HepG2 (cell line): ENCODE data around the gene ZNF101. TPM values are rescaled to one million over a fixed set of nuclear protein-coding genes. Genes with fewer than 3 reads are reported as not detected.

ENCODE experiments used
- ATAC-seq: fragments of 200-7000 bp; cut with Tn5 transposase; 3 replicates; pipeline ENCODE4 v1.9.1; 2020; ENCODE audit warnings: mild to moderate bottlenecking, moderate library complexity
- BruUV-seq: library from RNA; stranded (reverse); fragments of 400-500 nt; replicated peaks from 2 replicates; lab custom pipeline; 2021; lab: Mats Ljungman, UMichigan
- CTCF ChIA-PET: fragments of 300-600 bp; formaldehyde crosslinking; extraction: SDS; loops from one replicate; lab custom pipeline; 2021; ENCODE audit warnings: low total read pairs, inconsistent platforms, low intra/inter-chr PET ratio; lab: Yijun Ruan, JAX
- POLR2A ChIA-PET: fragments of 350-600 bp; sonication (Branson Sonifier 250); formaldehyde crosslinking; loops from one replicate; lab custom pipeline; 2020; ENCODE audit warnings: antibody characterized with exemption, inconsistent platforms; lab: Yijun Ruan, JAX
- DNase-seq: peaks from one replicate; pipeline ENCODE4 v3.0.0-alpha.2; 2015; ENCODE audit warnings: low spot score
- FAIRE-seq: peaks from 3 replicates; lab custom pipeline; 2011; peaks lifted over from hg19 to GRCh38; lab: Jason Lieb, UNC
- H2AFZ ChIP-seq: one replicate; pipeline ENCODE4 v1.6.1; 2011; ENCODE audit warnings: low read length, inconsistent platforms
- H3K27ac ChIP-seq: fragments of 300-600 bp; 3 replicates; pipeline ENCODE4 v1.8.0; 2011; ENCODE audit warnings: mixed run types, mild to moderate bottlenecking, mixed read lengths, low read length, inconsistent platforms; ENCODE audit not compliant: insufficient read depth; ENCODE audit errors: extremely low read length
- H3K27me3 ChIP-seq, 2 experiments: fragments of 200-600 bp in 1 of 2; 2 replicates in 1 of 2; 3 replicates in 1 of 2; pipeline versions ENCODE4 v1.6.0 to v1.8.0; 2011; ENCODE audit warnings: low read length in 2 of 2, mild to moderate bottlenecking in 2 of 2, moderate library complexity in 2 of 2, inconsistent platforms in 1 of 2; ENCODE audit not compliant: insufficient read depth in 2 of 2, control insufficient read depth in 1 of 2
- H3K36me3 ChIP-seq, 2 experiments: fragments of 200-600 bp in 1 of 2; replicated peaks in 1 of 2; 2 replicates in 1 of 2; 3 replicates in 1 of 2; pipeline versions ENCODE4 v1.5.1 to v1.8.0; 2011; ENCODE audit warnings: low read length in 2 of 2, inconsistent platforms in 1 of 2; ENCODE audit not compliant: insufficient read depth in 2 of 2, control insufficient read depth in 1 of 2
- H3K4me1 ChIP-seq: 2 replicates; pipeline ENCODE4 v1.5.1; 2012; ENCODE audit warnings: low read length, inconsistent platforms; ENCODE audit not compliant: insufficient read depth
- H3K4me2 ChIP-seq: 2 replicates; pipeline ENCODE4 v1.6.0; 2011; ENCODE audit warnings: low read depth, low read length, inconsistent platforms
- H3K4me3 ChIP-seq, 3 experiments: fragments of 200-600 bp in 1 of 3; sonication (generic), shearing (Covaris generic) in 1 of 3; replicated peaks in 1 of 3; 2 replicates each; pipeline ENCODE4 v1.5.1; 2011 to 2016; ENCODE audit warnings: low read length in 3 of 3, inconsistent platforms in 2 of 3, low read depth in 2 of 3, mild to moderate bottlenecking in 2 of 3, control low read depth in 1 of 3, mixed read lengths in 1 of 3; ENCODE audit not compliant: insufficient read depth in 1 of 3
- H3K79me2 ChIP-seq: one replicate; pipeline ENCODE4 v1.6.1; 2011; ENCODE audit warnings: low read length, inconsistent platforms; ENCODE audit not compliant: insufficient read depth
- H3K9ac ChIP-seq: 2 replicates; pipeline ENCODE4 v1.6.0; 2011; ENCODE audit warnings: mild to moderate bottlenecking, low read depth, low read length, inconsistent platforms; ENCODE audit not compliant: insufficient read depth
- H3K9me3 ChIP-seq: 2 replicates; pipeline ENCODE4 v1.5.1; 2012; ENCODE audit warnings: mild to moderate bottlenecking, low read length
- H4K20me1 ChIP-seq: 2 replicates; pipeline ENCODE4 v1.6.0; 2011; ENCODE audit warnings: inconsistent platforms, mild to moderate bottlenecking, low read length, moderate library complexity; ENCODE audit not compliant: insufficient read depth
- AGO2 ChIP-seq: fragments of 200-400 bp; formaldehyde crosslinking; optimal IDR thresholded peaks from 2 replicates; pipeline ENCODE3; 2017; ENCODE audit warnings: mild to moderate bottlenecking, low read depth, low read length, moderate library complexity
- CREB1 ChIP-seq, 2 experiments: fragments of 450-650 bp in 1 of 2; IDR thresholded peaks; 2 replicates each; pipeline ENCODE4 v1.6.1; 2016 to 2017; ENCODE audit warnings: control low read depth in 1 of 2, mild to moderate bottlenecking in 1 of 2, missing compliant biosample characterization in 1 of 2, missing genetic modification characterization in 1 of 2
- RBFOX2 ChIP-seq: fragments of 200-400 bp; formaldehyde crosslinking; IDR thresholded peaks from 2 replicates; pipeline ENCODE4 v1.6.1; 2017; ENCODE audit warnings: low read depth, mild to moderate bottlenecking, low read length
- RBM22 ChIP-seq: fragments of 200-400 bp; formaldehyde crosslinking; optimal IDR thresholded peaks from 2 replicates; pipeline ENCODE3; 2017; ENCODE audit warnings: mild to moderate bottlenecking, low read length, moderate library complexity
- ZFP1 ChIP-seq: IDR thresholded peaks from 2 replicates; pipeline ENCODE4 v1.6.1; 2016
- ZNF749 ChIP-seq: sonication (generic); formaldehyde crosslinking; IDR thresholded peaks from 2 replicates; pipeline ENCODE4 v1.8.0; 2022; ENCODE audit warnings: mild to moderate bottlenecking, missing genetic modification reagents, moderate library complexity, borderline replicate concordance
- WGBS: methylation state at CpG from one replicate; pipeline ENCODE4 v1.1.6; 2017; ENCODE audit warnings: low lambda C conversion rate; 5-methylcytosine and 5-hydroxymethylcytosine counted together
- in situ Hi-C: cut with HindIII; loops from 2 replicates; pipeline ENCODE4 v1.10.0; 2017; ENCODE audit warnings: low pct_unique_long_range_greater_than_20kb; ENCODE audit not compliant: extremely low pct_ligation_motif_present
- intact Hi-C: fragments of 100-400 bp; cut with micrococcal nuclease; formaldehyde crosslinking; loops from one replicate; pipeline ENCODE4 v1.10.0; 2022; ENCODE audit not compliant: unreplicated experiment
- polyA plus RNA-seq, 8 experiments: library from polyadenylated mRNA; depleted of rRNA in 3 of 8; stranded (reverse) in 7 of 8; unstranded in 1 of 8; fragments of >200 nt; fragmentation: Illumina TruSeq in 4 of 8; extraction: Trizol in 4 of 8; gene quantifications; 2 replicates each; pipeline versions ENCODE4 v1.2.1 to v1.2.3, GENCODE V29; 2011 to 2016; ENCODE audit warnings: low read depth in 4 of 8, missing spikeins in 1 of 8, mixed read lengths in 1 of 8; ENCODE audit not compliant: insufficient read depth in 1 of 8
- total RNA-seq, 5 experiments: library from RNA; depleted of rRNA; stranded (reverse); fragments of >200 nt; fragmentation: Illumina TruSeq; extraction: Trizol; gene quantifications; 2 replicates each; pipeline ENCODE4 v1.2.3, GENCODE V29; 2016; ENCODE audit warnings: low read depth in 1 of 5
- TF ChIP-seq, protein P1 (sequence below): sonication (generic); IDR thresholded peaks from 2 replicates; pipeline ENCODE4 v1.6.1; 2016; ENCODE audit warnings: low read depth, borderline replicate concordance

Gene ZNF101
- total and polyA plus RNA-seq, 2 of the 13 experiments (the other 11 are each of a cell fraction or from before 2014, with no cell fraction given): 12.9 to 28.9 TPM

DNA sequence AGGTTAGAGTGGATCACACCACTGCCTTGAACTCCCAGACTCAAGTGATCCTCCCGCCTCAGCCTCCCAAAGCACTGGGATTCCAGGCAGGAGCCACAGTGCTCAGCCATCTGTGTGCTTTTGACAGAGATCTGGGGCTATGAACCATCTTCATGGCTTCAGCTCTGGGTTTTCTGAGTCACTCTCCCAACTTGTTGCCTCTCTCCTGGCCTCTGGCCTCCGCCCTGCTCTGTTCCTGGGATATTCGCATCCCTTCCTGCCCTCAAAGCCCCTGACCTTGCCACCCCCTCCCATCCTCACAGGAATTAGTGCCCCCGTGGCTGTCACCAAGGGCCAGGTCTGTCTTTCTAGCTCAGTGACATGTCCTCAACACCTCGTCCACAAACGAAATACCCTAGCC lies 19.5 kb upstream of the ZNF101 start (continued):
- TF ChIP-seq CREB1 (IDR thresholded peaks at IDR 0.05) (no peak), CREB1 (CRISPR knock-in tag; IDR thresholded peaks at IDR 0.05) (no peak), ZNF749 (CRISPR knock-in tag) (no peak)

DNA sequence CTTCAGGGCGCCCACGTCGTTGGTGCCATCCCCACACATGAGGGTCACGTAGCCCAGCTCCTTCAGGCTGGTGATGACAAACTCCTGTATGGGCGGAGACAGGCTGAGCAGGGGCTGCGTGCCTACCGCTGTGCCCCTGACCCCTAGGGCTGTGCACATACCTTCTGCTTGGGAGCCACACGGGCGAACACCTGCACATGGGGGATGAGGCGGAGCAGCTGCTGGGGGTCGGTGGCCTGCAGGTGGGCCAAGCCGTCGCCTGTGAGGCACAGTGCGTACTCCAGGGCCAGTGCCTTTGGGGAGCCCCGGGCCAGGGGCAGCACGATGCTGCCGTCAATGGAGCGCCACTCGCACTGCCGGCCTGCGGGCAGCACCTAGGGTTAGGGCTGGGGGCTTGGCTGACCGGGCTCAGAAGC lies 19.1 kb upstream of the ZNF101 start:
- H4K20me1 ChIP-seq: no peaks in the 10 kb centered on the region
- no peak overlapping the region for H3K27ac ChIP-seq
- no peak overlapping the region for H3K9ac ChIP-seq
- H3K79me2 ChIP-seq: no peaks in the 10 kb centered on the region
- peak; percentile 89 for TF ChIP-seq RBM22
- peak; percentile 71 for TF ChIP-seq RBFOX2
- TF ChIP-seq AGO2: peak; percentile 62
- TF ChIP-seq, protein P1, sequence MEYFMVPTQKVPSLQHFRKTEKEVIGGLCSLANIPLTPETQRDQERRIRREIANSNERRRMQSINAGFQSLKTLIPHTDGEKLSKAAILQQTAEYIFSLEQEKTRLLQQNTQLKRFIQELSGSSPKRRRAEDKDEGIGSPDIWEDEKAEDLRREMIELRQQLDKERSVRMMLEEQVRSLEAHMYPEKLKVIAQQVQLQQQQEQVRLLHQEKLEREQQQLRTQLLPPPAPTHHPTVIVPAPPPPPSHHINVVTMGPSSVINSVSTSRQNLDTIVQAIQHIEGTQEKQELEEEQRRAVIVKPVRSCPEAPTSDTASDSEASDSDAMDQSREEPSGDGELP: no peak
- TF ChIP-seq ZFP1 (CRISPR knock-in tag): no peak
- in situ Hi-C loops: no loop called here
- H3K4me3 ChIP-seq: no peak overlapping the region
- H3K27me3 ChIP-seq: no peaks in the 10 kb centered on the region
- H3K4me1 ChIP-seq: no peaks in the 10 kb centered on the region
- intact Hi-C loops: no loop called here
- peaks cover 45 to 89% of the 10 kb centered on the region in 2 experiments; a peak in 4 of 5 replicates for H3K36me3 ChIP-seq
- ATAC-seq (no peak), FAIRE-seq (no peak), DNase-seq (no peak)
- ChIA-PET POLR2A (interaction anchor here (1.5 kb wide), 1 partner anchor 14 kb away, joined by 4 read pairs; the partner anchor contains the start of gene ATP13A1), CTCF (no interaction called here)
- 98% methylated on average over 10 of the region's 22 CpGs for WGBS
- BruUV-seq: no TSS peak
- no peak overlapping the region for H3K4me2 ChIP-seq
- no peak overlapping the region for H2AFZ ChIP-seq
- H3K9me3 ChIP-seq: no peaks in the 10 kb centered on the region
